ENCODE measurements around the gene DUSP14. TPM values are rescaled to one million over a fixed set of nuclear protein-coding genes. Genes with fewer than 3 reads are reported as not detected.

DUSP14 gene
- total and polyA plus RNA-seq, 2 of the 13 experiments (the other 11 are each of a cell fraction or from before 2014, with no cell fraction given): 33.5 to 39.8 TPM

- WGBS (ENCODE audit: low lambda C conversion rate): 97% methylated on average over 1 of the region's 1 CpG
- Histone ChIP-seq H3K27me3 (ENCODE audit: control insufficient read depth in 1 of 2, insufficient read depth in 2 of 2, low read length in 2 of 2) (no peaks in the 10 kb centered on the region), H2AFZ (ENCODE audit: low read length) (no peak overlapping the region), H3K27ac (ENCODE audit: extremely low read length, insufficient read depth, low read length) (no peak overlapping the region), H3K9ac (ENCODE audit: insufficient read depth, low read depth, low read length) (no peak overlapping the region), H3K4me1 (ENCODE audit: insufficient read depth, low read length) (no peaks in the 10 kb centered on the region), H3K9me3 (ENCODE audit: low read length) (no peaks in the 10 kb centered on the region), H4K20me1 (ENCODE audit: insufficient read depth, low read length) (no peaks in the 10 kb centered on the region; the same call in 1 of the 2 replicates), H3K4me2 (ENCODE audit: low read depth, low read length) (no peak overlapping the region), H3K79me2 (ENCODE audit: insufficient read depth, low read length) (no peaks in the 10 kb centered on the region), H3K36me3 (replicated peaks in 1 of 2; ENCODE audit: control insufficient read depth in 1 of 2, insufficient read depth in 2 of 2, low read length in 2 of 2) (peaks cover under 1 to 18% of the 10 kb centered on the region in 2 experiments; a peak in 2 of 5 replicates), H3K4me3 (replicated peaks in 1 of 3; ENCODE audit: insufficient read depth in 1 of 3, low read depth in 2 of 3, low read length in 3 of 3) (no peak overlapping the region)
- ChIA-PET POLR2A (no interaction called here), CTCF (ENCODE audit: low intra/inter-chr PET ratio, low total read pairs) (no interaction called here)
- no peak for ATAC-seq
- FAIRE-seq: no peak
- BruUV-seq (replicated peaks): no TSS peak
- TF ChIP-seq HNF4A (CRISPR knock-in tag; IDR thresholded peaks at IDR 0.05): no peak
- no peak for DNase-seq (ENCODE audit: low spot score)
- in situ Hi-C loops (cut with HindIII; ENCODE audit: extremely low pct_ligation_motif_present, low pct_unique_long_range_greater_than_20kb): no loop called here
- intact Hi-C loops (cut with micrococcal nuclease; ENCODE audit: unreplicated experiment): no loop called here
Observed at GRCh38 chr17:37547986-37548385, 58.3 kb downstream of the DUSP14 start.

DNA sequence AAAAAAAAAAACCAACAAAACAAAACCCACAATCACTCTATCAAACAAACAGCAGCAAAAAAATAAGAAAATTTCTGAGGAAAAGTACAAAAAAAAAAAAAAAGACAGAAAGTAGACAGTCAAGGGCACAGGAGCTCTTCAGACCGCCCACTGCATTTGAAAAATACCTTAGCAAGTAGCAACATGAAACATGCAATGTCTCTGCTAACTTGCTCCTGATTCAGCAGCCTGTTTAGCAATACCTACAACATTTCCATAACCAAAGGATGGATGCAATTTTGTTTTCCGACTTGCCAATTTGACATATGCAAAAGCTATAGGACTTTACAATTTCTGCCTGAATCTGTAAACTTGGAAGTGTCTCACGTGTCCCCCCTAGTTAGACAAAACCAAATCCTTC is 62.1 kb downstream of the DUSP14 start:
- Histone ChIP-seq H3K9me3 (ENCODE audit: low read length) (no peaks in the 10 kb centered on the region), H3K36me3 (replicated peaks in 1 of 2; ENCODE audit: control insufficient read depth in 1 of 2, insufficient read depth in 2 of 2, low read length in 2 of 2) (peaks cover 8 to 19% of the 10 kb centered on the region in 2 experiments; a peak in 4 of 5 replicates), H3K4me2 (ENCODE audit: low read depth, low read length) (no peak overlapping the region), H3K9ac (ENCODE audit: insufficient read depth, low read depth, low read length) (no peak overlapping the region), H3K4me1 (ENCODE audit: insufficient read depth, low read length) (no peaks in the 10 kb centered on the region), H3K27ac (ENCODE audit: extremely low read length, insufficient read depth, low read length) (no peak overlapping the region), H3K27me3 (ENCODE audit: control insufficient read depth in 1 of 2, insufficient read depth in 2 of 2, low read length in 2 of 2) (no peaks in the 10 kb centered on the region), H3K79me2 (ENCODE audit: insufficient read depth, low read length) (no peaks in the 10 kb centered on the region), H2AFZ (ENCODE audit: low read length) (no peak overlapping the region), H3K4me3 (replicated peaks in 1 of 3; ENCODE audit: insufficient read depth in 1 of 3, low read depth in 2 of 3, low read length in 3 of 3) (no peak overlapping the region), H4K20me1 (ENCODE audit: insufficient read depth, low read length) (no peaks in the 10 kb centered on the region; the same call in 1 of the 2 replicates)
- no peak for DNase-seq (ENCODE audit: low spot score)
- BruUV-seq (replicated peaks): no TSS peak
- POLR2A ChIA-PET: interaction anchor here (1.0 kb wide), 1 partner anchor 58 kb away, joined by 3 read pairs; the partner anchor contains the start of gene SYNRG
- 98% methylated on average over 3 of the region's 3 CpGs for WGBS (ENCODE audit: low lambda C conversion rate)
- in situ Hi-C loops (cut with HindIII; ENCODE audit: extremely low pct_ligation_motif_present, low pct_unique_long_range_greater_than_20kb) (no loop called here), intact Hi-C loops (cut with micrococcal nuclease; ENCODE audit: unreplicated experiment) (no loop called here)
- FAIRE-seq: no peak
- CTCF ChIA-PET (ENCODE audit: low intra/inter-chr PET ratio, low total read pairs): no interaction called here
- ATAC-seq: no peak
- TF ChIP-seq, protein P1, sequence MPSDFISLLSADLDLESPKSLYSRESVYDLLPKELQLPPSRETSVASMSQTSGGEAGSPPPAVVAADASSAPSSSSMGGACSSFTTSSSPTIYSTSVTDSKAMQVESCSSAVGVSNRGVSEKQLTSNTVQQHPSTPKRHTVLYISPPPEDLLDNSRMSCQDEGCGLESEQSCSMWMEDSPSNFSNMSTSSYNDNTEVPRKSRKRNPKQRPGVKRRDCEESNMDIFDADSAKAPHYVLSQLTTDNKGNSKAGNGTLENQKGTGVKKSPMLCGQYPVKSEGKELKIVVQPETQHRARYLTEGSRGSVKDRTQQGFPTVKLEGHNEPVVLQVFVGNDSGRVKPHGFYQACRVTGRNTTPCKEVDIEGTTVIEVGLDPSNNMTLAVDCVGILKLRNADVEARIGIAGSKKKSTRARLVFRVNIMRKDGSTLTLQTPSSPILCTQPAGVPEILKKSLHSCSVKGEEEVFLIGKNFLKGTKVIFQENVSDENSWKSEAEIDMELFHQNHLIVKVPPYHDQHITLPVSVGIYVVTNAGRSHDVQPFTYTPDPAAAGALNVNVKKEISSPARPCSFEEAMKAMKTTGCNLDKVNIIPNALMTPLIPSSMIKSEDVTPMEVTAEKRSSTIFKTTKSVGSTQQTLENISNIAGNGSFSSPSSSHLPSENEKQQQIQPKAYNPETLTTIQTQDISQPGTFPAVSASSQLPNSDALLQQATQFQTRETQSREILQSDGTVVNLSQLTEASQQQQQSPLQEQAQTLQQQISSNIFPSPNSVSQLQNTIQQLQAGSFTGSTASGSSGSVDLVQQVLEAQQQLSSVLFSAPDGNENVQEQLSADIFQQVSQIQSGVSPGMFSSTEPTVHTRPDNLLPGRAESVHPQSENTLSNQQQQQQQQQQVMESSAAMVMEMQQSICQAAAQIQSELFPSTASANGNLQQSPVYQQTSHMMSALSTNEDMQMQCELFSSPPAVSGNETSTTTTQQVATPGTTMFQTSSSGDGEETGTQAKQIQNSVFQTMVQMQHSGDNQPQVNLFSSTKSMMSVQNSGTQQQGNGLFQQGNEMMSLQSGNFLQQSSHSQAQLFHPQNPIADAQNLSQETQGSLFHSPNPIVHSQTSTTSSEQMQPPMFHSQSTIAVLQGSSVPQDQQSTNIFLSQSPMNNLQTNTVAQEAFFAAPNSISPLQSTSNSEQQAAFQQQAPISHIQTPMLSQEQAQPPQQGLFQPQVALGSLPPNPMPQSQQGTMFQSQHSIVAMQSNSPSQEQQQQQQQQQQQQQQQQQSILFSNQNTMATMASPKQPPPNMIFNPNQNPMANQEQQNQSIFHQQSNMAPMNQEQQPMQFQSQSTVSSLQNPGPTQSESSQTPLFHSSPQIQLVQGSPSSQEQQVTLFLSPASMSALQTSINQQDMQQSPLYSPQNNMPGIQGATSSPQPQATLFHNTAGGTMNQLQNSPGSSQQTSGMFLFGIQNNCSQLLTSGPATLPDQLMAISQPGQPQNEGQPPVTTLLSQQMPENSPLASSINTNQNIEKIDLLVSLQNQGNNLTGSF (CRISPR knock-in tag; IDR thresholded peaks at IDR 0.05): no peak
- no peak for TF ChIP-seq ZNF350 (CRISPR knock-in tag; IDR thresholded peaks at IDR 0.05; ENCODE audit: borderline replicate concordance, low read depth)
- no peak for TF ChIP-seq ZNF777 (CRISPR knock-in tag; IDR thresholded peaks at IDR 0.05)
- TF ChIP-seq, protein P2, sequence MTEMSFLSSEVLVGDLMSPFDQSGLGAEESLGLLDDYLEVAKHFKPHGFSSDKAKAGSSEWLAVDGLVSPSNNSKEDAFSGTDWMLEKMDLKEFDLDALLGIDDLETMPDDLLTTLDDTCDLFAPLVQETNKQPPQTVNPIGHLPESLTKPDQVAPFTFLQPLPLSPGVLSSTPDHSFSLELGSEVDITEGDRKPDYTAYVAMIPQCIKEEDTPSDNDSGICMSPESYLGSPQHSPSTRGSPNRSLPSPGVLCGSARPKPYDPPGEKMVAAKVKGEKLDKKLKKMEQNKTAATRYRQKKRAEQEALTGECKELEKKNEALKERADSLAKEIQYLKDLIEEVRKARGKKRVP (CRISPR knock-in tag; IDR thresholded peaks at IDR 0.05): no peak
- TF ChIP-seq TRIM24 (CRISPR knock-in tag; IDR thresholded peaks at IDR 0.05): no peak
- no peak for TF ChIP-seq STAG1 (CRISPR knock-in tag; IDR thresholded peaks at IDR 0.05)
- TF ChIP-seq ZSCAN31 (CRISPR knock-in tag; IDR thresholded peaks at IDR 0.05; ENCODE audit: low read depth): no peak
- no peak for TF ChIP-seq ZBTB39 (CRISPR knock-in tag; IDR thresholded peaks at IDR 0.05)
- no peak for TF ChIP-seq TMF1 (CRISPR knock-in tag; IDR thresholded peaks at IDR 0.05; ENCODE audit: low read depth)
- no peak for TF ChIP-seq ZNF33A (CRISPR knock-in tag; IDR thresholded peaks at IDR 0.05; ENCODE audit: borderline replicate concordance)

Data from HepG2 (cell line).